ENCODE results near the gene R3HDM2.

DNA sequence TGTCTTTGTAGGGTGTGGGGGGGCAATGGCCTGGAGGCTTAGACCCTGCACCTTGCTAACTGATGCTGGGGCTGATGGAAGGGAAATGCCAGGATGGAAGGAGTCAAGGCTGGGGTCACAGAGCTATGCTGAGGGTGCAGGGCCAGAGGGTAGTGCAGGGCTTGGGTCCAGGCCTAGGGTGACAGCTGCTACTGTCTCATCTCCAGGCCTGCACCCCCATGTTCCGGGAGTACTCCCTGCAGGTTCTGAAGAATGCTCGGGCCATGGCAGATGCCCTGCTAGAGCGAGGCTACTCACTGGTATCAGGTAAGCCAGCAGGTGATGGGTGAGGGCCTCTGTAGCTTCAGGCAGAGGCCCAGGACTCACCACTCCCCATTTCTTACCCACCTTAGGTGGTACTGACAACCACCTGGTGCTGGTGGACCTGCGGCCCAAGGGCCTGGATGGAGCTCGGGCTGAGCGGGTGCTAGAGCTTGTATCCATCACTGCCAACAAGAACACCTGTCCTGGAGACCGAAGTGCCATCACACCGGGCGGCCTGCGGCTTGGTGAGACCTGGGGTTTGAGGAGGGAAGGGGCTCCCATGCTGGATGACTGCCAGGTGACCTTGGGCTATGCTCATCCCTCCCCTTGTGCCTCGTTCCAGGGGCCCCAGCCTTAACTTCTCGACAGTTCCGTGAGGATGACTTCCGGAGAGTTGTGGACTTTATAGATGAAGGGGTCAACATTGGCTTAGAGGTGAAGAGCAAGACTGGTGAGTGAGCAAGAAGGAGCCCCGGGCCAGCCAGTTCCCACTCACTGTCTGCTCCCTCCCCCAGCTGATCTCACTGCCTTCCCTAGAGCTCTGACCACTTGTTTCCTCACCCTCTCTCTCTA lies 197.2 kb downstream of the R3HDM2 start:
- TF ChIP-seq FOXA1 (IDR thresholded peaks at IDR 0.05), result no peak
- TF ChIP-seq GABPA (IDR thresholded peaks at IDR 0.05 in 1 of 2, conservative IDR thresholded peaks at IDR 0.05 in 1 of 2), result no peak
- TF ChIP-seq, protein P1, sequence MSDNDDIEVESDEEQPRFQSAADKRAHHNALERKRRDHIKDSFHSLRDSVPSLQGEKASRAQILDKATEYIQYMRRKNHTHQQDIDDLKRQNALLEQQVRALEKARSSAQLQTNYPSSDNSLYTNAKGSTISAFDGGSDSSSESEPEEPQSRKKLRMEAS (IDR thresholded peaks at IDR 0.05), result no peak
- TF ChIP-seq, protein P2, sequence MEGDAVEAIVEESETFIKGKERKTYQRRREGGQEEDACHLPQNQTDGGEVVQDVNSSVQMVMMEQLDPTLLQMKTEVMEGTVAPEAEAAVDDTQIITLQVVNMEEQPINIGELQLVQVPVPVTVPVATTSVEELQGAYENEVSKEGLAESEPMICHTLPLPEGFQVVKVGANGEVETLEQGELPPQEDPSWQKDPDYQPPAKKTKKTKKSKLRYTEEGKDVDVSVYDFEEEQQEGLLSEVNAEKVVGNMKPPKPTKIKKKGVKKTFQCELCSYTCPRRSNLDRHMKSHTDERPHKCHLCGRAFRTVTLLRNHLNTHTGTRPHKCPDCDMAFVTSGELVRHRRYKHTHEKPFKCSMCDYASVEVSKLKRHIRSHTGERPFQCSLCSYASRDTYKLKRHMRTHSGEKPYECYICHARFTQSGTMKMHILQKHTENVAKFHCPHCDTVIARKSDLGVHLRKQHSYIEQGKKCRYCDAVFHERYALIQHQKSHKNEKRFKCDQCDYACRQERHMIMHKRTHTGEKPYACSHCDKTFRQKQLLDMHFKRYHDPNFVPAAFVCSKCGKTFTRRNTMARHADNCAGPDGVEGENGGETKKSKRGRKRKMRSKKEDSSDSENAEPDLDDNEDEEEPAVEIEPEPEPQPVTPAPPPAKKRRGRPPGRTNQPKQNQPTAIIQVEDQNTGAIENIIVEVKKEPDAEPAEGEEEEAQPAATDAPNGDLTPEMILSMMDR (IDR thresholded peaks at IDR 0.05; ENCODE audit: low read depth, low read length, missing input control), result no peak
- no peak for TF ChIP-seq REST (IDR thresholded peaks at IDR 0.05)
- no peak for TF ChIP-seq ATF3 (IDR thresholded peaks at IDR 0.05)
- TF ChIP-seq YY1 (IDR thresholded peaks at IDR 0.05), result no peak
- no peak for TF ChIP-seq SP1 (IDR thresholded peaks at IDR 0.05)
- TF ChIP-seq HNF4A (conservative IDR thresholded peaks at IDR 0.05), result no peak
- TF ChIP-seq JUND (IDR thresholded peaks at IDR 0.05), result no peak
- no peak for TF ChIP-seq RAD21 (IDR thresholded peaks at IDR 0.05)
- no peak for TF ChIP-seq RXRA (IDR thresholded peaks at IDR 0.05)

Data from liver (tissue), 3 donors.